ENCODE results near the gene EMC9. TPM values are rescaled to one million over a fixed set of nuclear protein-coding genes. Genes with fewer than 3 reads are reported as not detected.

The EMC9 gene
- polyA plus RNA-seq, 10 donors = 19.1 to 30.8 (median 26.9) TPM

- DNase-seq = no peak
These were observed 9.2 kb upstream of the EMC9 start for GRCh38 chr14:24150567-24150966.

DNA sequence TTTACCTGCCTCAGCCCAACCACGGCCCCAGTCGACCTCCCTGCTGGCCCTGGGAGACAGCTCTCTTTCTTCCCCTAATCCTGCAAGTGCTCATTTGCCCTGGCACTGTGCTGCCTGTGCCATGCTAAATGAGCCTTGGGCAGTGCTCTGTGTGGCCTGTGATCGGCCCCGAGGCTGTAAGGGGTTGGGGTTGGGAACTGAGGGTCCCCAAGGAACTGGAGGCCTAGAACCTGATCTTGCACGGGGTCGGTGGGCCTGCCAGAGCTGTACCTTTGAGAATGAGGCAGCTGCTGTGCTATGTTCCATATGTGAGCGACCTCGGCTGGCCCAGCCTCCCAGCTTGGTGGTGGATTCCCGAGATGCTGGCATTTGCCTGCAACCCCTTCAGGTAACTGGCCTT, 8.7 kb upstream of the EMC9 start:
- no peak for DNase-seq

DNA sequence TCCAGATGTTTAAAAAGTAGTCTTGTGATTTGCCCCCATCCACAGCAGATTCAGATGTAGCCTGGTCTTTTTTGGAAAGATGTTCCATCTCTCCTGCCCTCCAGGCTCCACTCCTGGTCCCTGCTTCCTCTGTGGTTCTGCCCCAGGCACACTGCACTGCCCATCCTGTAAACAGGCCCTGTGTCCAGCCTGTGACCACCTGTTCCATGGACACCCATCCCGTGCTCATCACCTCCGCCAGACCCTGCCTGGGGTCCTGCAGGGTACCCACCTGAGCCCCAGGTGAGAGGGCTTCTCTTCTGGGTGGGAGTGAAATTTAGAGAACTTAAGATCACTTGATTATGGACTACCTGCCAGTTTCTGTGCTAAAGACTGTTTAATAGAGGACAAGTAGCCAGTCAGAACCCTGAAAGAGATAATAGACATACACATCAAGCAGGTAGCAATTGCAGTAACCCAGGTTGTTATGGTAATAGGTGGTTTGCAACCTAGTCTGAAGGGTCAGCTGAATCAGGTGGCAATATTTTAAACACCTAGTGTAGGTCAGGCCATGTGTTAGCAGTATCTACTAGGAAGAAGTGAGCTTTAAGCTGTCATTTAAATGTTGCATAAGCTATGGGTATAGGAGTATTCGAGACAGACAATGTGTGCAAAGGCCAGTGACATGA, 8.0 kb upstream of the EMC9 start:
- DNase-seq = no peak

- DNase-seq = no peak
These were observed 6.5 kb upstream of the EMC9 start for GRCh38 chr14:24147761-24148428.

GRCh38 chr14:24146978-24147760, 5.8 kb upstream of the EMC9 start, which contains the start of gene RNF31:
TSS of gene RNF31 (plus strand) at chr14:24147498. CDS start at chr14:24147699, 201 bp downstream.
- DNase-seq = peak; percentile 99

- peak; percentile 93 to 97 (median 97) for DNase-seq
These were observed 5.1 kb upstream of the EMC9 start, which contains the start of gene PSME2 for GRCh38 chr14:24146453-24146977. TSS of gene PSME2 (minus strand) at chr14:24146610. CDS start at chr14:24146581, 29 bp downstream.

GRCh38 chr14:24145690-24146452, 4.5 kb upstream of the EMC9 start:
- DNase-seq = no peak

DNA sequence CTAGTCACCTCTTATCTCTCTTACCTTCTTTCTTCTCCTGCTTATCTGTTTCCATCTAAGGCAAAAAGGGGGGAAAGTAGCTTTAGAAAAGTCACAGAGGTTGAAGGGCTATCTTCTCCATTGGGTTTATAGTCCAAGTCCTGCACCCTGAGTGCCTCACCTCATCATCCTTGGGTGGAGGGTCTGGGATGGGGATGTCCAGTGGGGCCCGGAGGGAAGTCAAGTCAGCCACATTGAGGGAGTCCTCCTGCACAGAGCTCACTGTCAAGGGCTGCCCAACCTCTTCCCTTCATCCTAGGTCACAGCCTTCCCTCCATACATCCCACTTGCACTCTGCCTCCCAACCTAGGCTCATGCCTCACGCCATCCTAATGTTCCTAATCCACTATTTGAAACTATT, 3.8 kb upstream of the EMC9 start:
- DNase-seq = no peak

DNA sequence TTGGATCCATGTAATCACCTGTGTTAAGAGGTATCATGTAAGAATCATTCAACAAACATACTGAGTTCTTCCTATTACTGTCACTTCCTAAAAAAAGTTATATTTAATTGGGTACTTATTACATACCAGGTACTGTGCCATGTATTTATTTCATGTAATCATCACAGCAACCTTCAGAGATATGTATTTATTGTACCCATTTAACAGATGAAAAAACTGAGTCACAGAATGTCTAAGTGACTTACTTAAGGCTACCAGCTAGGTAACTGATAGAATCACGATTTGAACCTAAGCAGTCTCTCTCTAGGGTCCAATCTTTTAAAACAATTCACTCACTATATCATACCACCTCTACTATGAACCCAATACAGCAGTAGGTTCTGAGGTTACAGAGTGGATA, 3.1 kb upstream of the EMC9 start:
- no peak for DNase-seq

DNA sequence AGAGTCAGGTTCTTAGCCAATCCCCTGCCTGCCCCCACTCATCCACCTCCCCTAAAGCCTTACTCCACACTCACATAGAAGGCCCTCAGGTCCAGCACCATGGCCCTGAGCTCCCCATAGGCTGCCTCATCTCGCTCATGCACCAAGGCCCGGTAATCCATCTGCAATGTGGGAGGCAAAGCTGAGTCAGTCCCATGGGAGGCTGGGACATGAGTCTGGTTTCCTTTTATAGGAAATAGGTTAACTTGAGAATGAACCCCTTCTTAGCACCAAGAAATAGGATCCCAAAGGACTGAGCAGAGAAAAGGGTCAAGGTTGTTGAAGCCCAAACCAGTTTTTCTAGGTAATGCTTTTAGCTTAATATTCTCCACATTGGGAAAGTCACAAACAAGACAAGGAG, 2.1 kb upstream of the EMC9 start:
- no peak for DNase-seq

GRCh38 chr14:24139272-24139934, 2.0 kb downstream of the EMC9 start:
- DNase-seq = no peak

GRCh38 chr14:24138396-24139271, 2.8 kb downstream of the EMC9 start:
- DNase-seq = no peak

- no peak for DNase-seq
These were observed 3.6 kb downstream of the EMC9 start for GRCh38 chr14:24137529-24138395.

- no peak for DNase-seq
These were observed 4.5 kb downstream of the EMC9 start for GRCh38 chr14:24136684-24137528.

DNA sequence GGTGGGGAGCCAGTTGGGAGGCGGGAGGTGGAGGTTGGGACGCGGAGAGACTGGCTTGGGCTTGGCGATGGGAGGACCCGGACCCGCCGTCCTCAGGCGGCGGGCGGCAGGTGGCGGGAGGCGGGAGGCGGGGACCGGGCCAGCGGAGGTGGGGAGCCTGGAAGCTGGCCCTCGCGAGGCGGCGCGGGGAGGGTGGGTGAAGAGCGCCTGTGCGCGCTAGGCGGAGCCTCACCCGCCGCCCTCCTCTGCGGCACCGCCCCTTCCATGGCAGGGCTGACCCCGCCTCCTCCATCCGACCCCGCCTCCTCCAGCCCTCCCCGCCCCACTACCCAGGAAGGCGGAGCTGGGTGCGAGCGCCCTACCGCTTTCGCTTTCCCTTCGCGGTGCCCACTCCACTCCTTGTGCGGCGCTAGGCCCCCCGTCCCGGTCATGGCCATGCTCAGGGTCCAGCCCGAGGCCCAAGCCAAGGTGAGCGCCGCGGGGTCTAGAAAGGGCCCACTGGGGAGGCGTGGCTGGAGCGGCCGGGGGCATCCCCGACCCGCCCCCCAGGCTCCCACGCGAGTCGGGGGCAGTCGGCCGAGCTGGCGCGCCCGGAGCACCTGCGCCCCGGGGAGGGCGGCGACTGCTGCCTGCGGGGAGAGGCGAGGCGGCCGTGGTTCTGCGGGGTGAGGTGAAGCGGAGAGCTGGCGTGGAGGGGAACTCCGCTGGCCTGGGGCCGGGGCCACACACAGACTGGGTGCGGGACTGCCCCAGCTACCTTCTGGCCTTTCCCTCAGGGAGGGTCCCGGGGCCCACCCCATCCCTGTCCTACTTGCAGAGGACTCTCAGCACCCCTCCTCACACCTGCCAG, 5.3 kb downstream of the EMC9 start, which contains the start of gene PSME1:
Gene PSME1, plus strand, starts transcription at position 361 of the 850 bp plus-strand sequence. Its CDS starts 69 bp downstream, at position 430.
- peak; percentile 87 to 96 (median 91) for DNase-seq

- no peak for DNase-seq
These were observed 5.9 kb downstream of the EMC9 start for GRCh38 chr14:24135584-24135833.

DNA sequence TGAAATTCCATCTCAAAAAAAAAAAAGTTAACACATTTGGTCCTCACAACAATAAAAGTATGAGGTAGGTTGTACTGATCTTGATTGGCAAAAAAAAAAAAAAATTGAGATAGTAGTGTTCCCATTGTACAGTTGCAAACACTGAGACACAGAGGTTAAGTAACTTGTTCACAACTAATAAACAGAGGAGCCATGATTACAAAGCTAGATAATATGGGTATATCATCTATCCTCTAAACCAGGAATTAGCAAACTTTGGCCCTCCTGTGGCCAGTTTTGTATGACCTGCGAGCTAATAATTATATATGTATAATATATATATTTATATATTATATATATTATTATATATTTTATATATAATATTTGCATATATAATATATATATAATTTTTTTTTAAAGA, 7.7 kb downstream of the EMC9 start:
- no peak for DNase-seq
